OCI-LY7 (cell line): Measurements from ENCODE around the gene ISOC2. TPM values are rescaled to one million over a fixed set of nuclear protein-coding genes. Genes with fewer than 3 reads are reported as not detected.
"Not testable (repeated sequence)": the region's sequence is repeated elsewhere in the genome, so short reads cannot be mapped to it uniquely, and the experiment has no call there.

Source experiments
- BruUV-seq: library from RNA; stranded (reverse); fragments of 400-500 nt; replicated peaks from 2 replicates; lab custom pipeline; 2021; lab: Mats Ljungman, UMichigan
- CTCF ChIA-PET: fragments of 300-600 bp; sonication (Branson Sonifier 250); formaldehyde crosslinking; loops from one replicate; lab custom pipeline; 2022; ENCODE audit warnings: antibody characterized with exemption; ENCODE audit not compliant: unreplicated experiment; lab: Charles Lee
- POLR2A ChIA-PET: fragments of 300-600 bp; sonication (Branson Sonifier 250); formaldehyde crosslinking; loops from one replicate; lab custom pipeline; 2022; ENCODE audit warnings: antibody characterized with exemption; lab: Charles Lee
- DNase-seq: peaks from one replicate; pipeline ENCODE4 v3.0.0-alpha.2; 2015; ENCODE audit warnings: low spot score
- H2AFZ ChIP-seq: fragments of 200-600 bp; sonication (generic), shearing (Covaris generic); 2 replicates; pipeline ENCODE4 v1.6.1; 2014; ENCODE audit warnings: mild to moderate bottlenecking, antibody characterized with exemption, low read length, moderate library complexity
- H3K27ac ChIP-seq: fragments of 200-600 bp; sonication (generic); 2 replicates; pipeline ENCODE4 v1.5.1; 2014; ENCODE audit warnings: mixed run types, low read depth, mild to moderate bottlenecking, moderate library complexity, low read length, inconsistent platforms; ENCODE audit not compliant: poor library complexity, severe bottlenecking
- H3K36me3 ChIP-seq: fragments of 200-600 bp; sonication (generic); 2 replicates; pipeline ENCODE4 v1.6.1; 2014; ENCODE audit warnings: mild to moderate bottlenecking, antibody characterized with exemption, low read length, moderate library complexity, mixed read lengths; ENCODE audit not compliant: insufficient read depth
- H3K4me1 ChIP-seq: fragments of 200-600 bp; sonication (generic); 2 replicates; pipeline ENCODE4 v1.5.1; 2014; ENCODE audit warnings: mild to moderate bottlenecking, low read length; ENCODE audit not compliant: insufficient read depth, poor library complexity, severe bottlenecking
- H3K4me2 ChIP-seq: fragments of 200-600 bp; sonication (generic); 2 replicates; pipeline ENCODE4 v1.6.1; 2014; ENCODE audit warnings: mild to moderate bottlenecking, low read length
- H3K4me3 ChIP-seq: fragments of 200-600 bp; sonication (generic); 2 replicates; pipeline ENCODE4 v1.5.1; 2014; ENCODE audit warnings: mild to moderate bottlenecking, low read depth, low read length; ENCODE audit not compliant: poor library complexity, severe bottlenecking
- H3K79me2 ChIP-seq: fragments of 200-600 bp; sonication (generic); 2 replicates; pipeline ENCODE4 v1.6.1; 2016; ENCODE audit warnings: low read depth, mild to moderate bottlenecking, low read length, moderate library complexity, mixed read lengths; ENCODE audit not compliant: insufficient read depth
- H3K9me2 ChIP-seq: fragments of 200-600 bp; sonication (generic); 2 replicates; pipeline ENCODE4 v1.6.1; 2016; ENCODE audit warnings: mild to moderate bottlenecking, low read length, mixed read lengths; ENCODE audit not compliant: insufficient read depth
- H3K9me3 ChIP-seq: fragments of 200-600 bp; sonication (generic); 2 replicates; pipeline ENCODE4 v1.6.1; 2014; ENCODE audit warnings: mild to moderate bottlenecking, mixed run types, low read length, mixed read lengths
- H4K20me1 ChIP-seq: fragments of 200-600 bp; sonication (generic); 2 replicates; pipeline ENCODE4 v1.6.1; 2014; ENCODE audit warnings: mild to moderate bottlenecking, antibody characterized with exemption, low read length, moderate library complexity, mixed read lengths; ENCODE audit not compliant: insufficient read depth
- EZH2phosphoT487 ChIP-seq: fragments of 200-600 bp; sonication (generic); IDR thresholded peaks from 2 replicates; pipeline ENCODE4 v1.6.1; 2018; ENCODE audit warnings: low read depth, borderline replicate concordance, mild to moderate bottlenecking, mixed run types, antibody characterized with exemption, low read length, moderate library complexity, mixed read lengths
- intact Hi-C: fragments of 100-400 bp; cut with micrococcal nuclease; formaldehyde crosslinking; loops from one replicate; pipeline ENCODE4 v1.10.0; 2022; ENCODE audit not compliant: unreplicated experiment
- total RNA-seq, 2 experiments: library from RNA; depleted of rRNA in 1 of 2; stranded (reverse); fragments of >200 nt in 1 of 2; shearing (Covaris generic) in 1 of 2; gene quantifications; 2 replicates each; pipeline ENCODE4 v1.2.3, GENCODE V29; 2014 to 2022
- TF ChIP-seq, protein P1 (sequence below): fragments of 200-600 bp; sonication (generic); conservative IDR thresholded peaks from 2 replicates; pipeline ENCODE4 v1.5.1; 2014; ENCODE audit warnings: mild to moderate bottlenecking, antibody characterized with exemption, low read length, moderate library complexity, mixed read lengths

Gene ISOC2
- total RNA-seq, 2 experiments from 2014 or later = 37.0 to 115 TPM

DNA sequence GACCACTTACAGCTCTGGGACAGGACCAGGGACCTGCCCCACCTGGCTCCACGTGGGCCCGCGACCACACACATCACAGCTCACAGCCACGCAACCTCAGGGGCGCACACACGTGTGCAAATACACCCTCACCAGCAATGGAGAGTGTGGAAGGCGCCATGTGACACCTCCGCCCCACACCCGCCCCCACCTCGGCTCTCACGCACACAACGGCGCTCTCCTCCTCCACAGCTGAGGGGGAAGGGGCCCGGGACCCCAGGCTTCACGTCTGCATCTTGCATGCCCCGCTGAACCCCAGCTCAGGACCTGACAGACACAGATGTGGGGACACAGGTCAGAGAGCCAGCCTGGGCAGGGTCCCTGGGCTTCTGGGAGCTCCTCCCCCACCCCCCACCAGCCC lies 12.0 kb downstream of the ISOC2 start:
- intact Hi-C loops = no loop called here
- Histone ChIP-seq H3K4me3 (no peak overlapping the region), H3K9me2 (no peaks in the 10 kb centered on the region), H3K9me3 (no peaks in the 10 kb centered on the region), H3K79me2 (no peaks in the 10 kb centered on the region), H3K4me1 (no peaks in the 10 kb centered on the region), H4K20me1 (no peaks in the 10 kb centered on the region), H3K36me3 (peaks cover 10% of the 10 kb centered on the region), H2AFZ (no peak overlapping the region), H3K4me2 (no peak overlapping the region), H3K27ac (no peak overlapping the region)
- ChIA-PET CTCF (no interaction called here), POLR2A (interaction anchor here (0.6 kb wide), 1 partner anchor 257 kb away, joined by 5 read pairs; no protein-coding TSS in a partner anchor)
- BruUV-seq = no TSS peak
- no peak for DNase-seq
- TF ChIP-seq, protein P1, sequence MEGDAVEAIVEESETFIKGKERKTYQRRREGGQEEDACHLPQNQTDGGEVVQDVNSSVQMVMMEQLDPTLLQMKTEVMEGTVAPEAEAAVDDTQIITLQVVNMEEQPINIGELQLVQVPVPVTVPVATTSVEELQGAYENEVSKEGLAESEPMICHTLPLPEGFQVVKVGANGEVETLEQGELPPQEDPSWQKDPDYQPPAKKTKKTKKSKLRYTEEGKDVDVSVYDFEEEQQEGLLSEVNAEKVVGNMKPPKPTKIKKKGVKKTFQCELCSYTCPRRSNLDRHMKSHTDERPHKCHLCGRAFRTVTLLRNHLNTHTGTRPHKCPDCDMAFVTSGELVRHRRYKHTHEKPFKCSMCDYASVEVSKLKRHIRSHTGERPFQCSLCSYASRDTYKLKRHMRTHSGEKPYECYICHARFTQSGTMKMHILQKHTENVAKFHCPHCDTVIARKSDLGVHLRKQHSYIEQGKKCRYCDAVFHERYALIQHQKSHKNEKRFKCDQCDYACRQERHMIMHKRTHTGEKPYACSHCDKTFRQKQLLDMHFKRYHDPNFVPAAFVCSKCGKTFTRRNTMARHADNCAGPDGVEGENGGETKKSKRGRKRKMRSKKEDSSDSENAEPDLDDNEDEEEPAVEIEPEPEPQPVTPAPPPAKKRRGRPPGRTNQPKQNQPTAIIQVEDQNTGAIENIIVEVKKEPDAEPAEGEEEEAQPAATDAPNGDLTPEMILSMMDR = no peak
- no peak for TF ChIP-seq EZH2phosphoT487

DNA sequence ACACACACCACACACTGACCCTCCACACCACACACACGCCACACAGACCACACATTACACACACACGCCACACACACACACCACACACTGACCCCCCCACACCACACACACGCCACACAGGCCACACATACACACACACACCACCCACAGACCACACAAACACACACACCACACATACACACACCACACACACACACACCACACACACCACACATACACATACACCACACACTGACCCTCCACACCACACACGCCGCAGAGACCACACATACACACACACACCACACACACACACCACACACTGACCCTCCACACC lies 13.3 kb downstream of the ISOC2 start:
- not testable (repeated sequence) for BruUV-seq

DNA sequence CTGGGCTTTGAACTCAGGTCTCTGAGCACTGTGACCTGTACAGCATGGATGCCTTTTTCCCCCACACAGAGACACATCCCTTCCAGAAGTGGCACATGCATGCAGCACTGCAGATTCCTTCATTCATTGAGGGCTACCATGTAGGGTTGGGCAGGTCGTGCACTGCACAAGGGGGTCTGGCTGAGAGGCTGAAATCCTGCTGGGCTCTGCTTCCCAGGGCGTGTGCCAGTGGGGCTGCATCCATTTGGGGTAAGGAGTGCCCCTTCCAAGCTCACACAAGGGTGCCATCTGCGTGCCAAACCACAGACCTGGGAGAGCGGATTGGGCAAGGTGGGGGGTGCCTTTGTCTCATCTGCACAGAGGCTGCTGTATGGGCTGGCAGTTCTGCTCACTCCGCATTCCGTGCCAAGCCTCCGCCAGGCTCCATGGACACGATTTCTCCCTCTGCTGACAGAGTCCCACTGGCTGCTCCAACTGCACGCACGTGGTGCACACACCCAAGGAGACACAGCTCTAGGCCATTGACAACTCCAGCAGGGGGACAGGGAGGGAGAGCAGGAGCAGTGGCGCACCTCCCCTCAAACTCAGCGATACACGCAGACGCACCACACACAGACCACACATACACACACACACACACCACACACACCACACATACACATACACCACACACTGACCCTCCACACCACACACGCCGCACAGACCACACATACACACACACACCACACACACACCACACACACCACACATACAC lies 13.8 kb downstream of the ISOC2 start:
- no peaks in the 10 kb centered on the region for H3K9me2 ChIP-seq
- no peak for TF ChIP-seq EZH2phosphoT487
- TF ChIP-seq, protein P1 = no peak
- H3K4me3 ChIP-seq = no peak overlapping the region
- H2AFZ ChIP-seq = no peak overlapping the region
- no peak overlapping the region for H3K4me2 ChIP-seq
- H3K4me1 ChIP-seq = no peaks in the 10 kb centered on the region
- no peaks in the 10 kb centered on the region for H3K9me3 ChIP-seq
- POLR2A ChIA-PET = no interaction called here
- no peaks in the 10 kb centered on the region for H3K36me3 ChIP-seq
- no TSS peak for BruUV-seq
- CTCF ChIA-PET = no interaction called here
- no peaks in the 10 kb centered on the region for H4K20me1 ChIP-seq
- H3K79me2 ChIP-seq = no peaks in the 10 kb centered on the region
- no peak for DNase-seq
- no peak overlapping the region for H3K27ac ChIP-seq
- intact Hi-C loops = no loop called here

More for the DNA sequence above, 13.3 kb downstream of the ISOC2 start:
- H3K27ac ChIP-seq, H3K79me2 ChIP-seq, H3K9me2 ChIP-seq, H4K20me1 ChIP-seq, H3K4me1 ChIP-seq, H3K9me3 ChIP-seq, H2AFZ ChIP-seq, H3K36me3 ChIP-seq, DNase-seq, POLR2A ChIA-PET, H3K4me3 ChIP-seq, CTCF ChIA-PET, intact Hi-C loops, H3K4me2 ChIP-seq: not testable (repeated sequence)
